Measurements from ENCODE around the gene RANBP1. TPM values are rescaled to one million over a fixed set of nuclear protein-coding genes. Genes with fewer than 3 reads are reported as not detected.

Gene RANBP1
- total and polyA plus RNA-seq, 2 donors (not counting 1 experiment from before 2014, with no cell fraction given): 67.0 to 77.6 TPM

- no peak overlapping the region for H3K9ac ChIP-seq (ENCODE audit: low read length)
These were observed 32.6 kb upstream of the RANBP1 start for GRCh38 chr22:20083157-20083890.

More at GRCh38 chr22:20083157-20083890, 32.6 kb upstream of the RANBP1 start:
- ATAC-seq (ENCODE audit: low read depth): no peak
- ChIA-PET CTCF (no interaction called here), POLR2A (no interaction called here)
- 94% methylated on average over 8 of the region's 10 CpGs for WGBS (ENCODE audit: insufficient coverage)
- H4K20me1 ChIP-seq (ENCODE audit: control insufficient read depth, insufficient read depth, low read length, poor library complexity, severe bottlenecking): peaks cover 26% of the 10 kb centered on the region
- Mint-ChIP-seq H3K27me3 (no peaks in the 10 kb centered on the region), H3K27ac (no peak overlapping the region), H3K4me3 (peak overlapping the region; percentile 12), H3K4me1 (peaks cover 37% of the 10 kb centered on the region), H3K9me3 (ENCODE audit: insufficient read depth) (no peaks in the 10 kb centered on the region)
- H3K4me3 ChIP-seq (ENCODE audit: control extremely low read depth in 1 of 5, extremely low read depth in 1 of 5, insufficient read depth in 1 of 5, low read depth in 2 of 5, low read length in 4 of 5): no peak overlapping the region
- H3K27ac ChIP-seq (ENCODE audit: low read length in 2 of 2): no peak overlapping the region
- TF ChIP-seq EZH2 (IDR thresholded peaks at IDR 0.05; ENCODE audit: borderline replicate concordance, insufficient read depth, low read depth, low read length, poor library complexity, severe bottlenecking) (no peak), CTCF (IDR thresholded peaks at IDR 0.05) (no peak)
- peaks cover 60% of the 10 kb centered on the region for H3K79me2 ChIP-seq (ENCODE audit: control insufficient read depth, insufficient read depth, low read length)
- no peak overlapping the region for H2AFZ ChIP-seq (ENCODE audit: insufficient read depth, low read depth, low read length, poor library complexity, severe bottlenecking)
- H3K9me3 ChIP-seq (ENCODE audit: control extremely low read depth in 1 of 3, control insufficient read depth in 2 of 3, insufficient read depth in 1 of 3, low read length in 2 of 3): no peaks in the 10 kb centered on the region
- no peaks in the 10 kb centered on the region for H3K27me3 ChIP-seq (replicated peaks in 1 of 4; ENCODE audit: control extremely low read depth in 1 of 4, control insufficient read depth in 3 of 4, insufficient read depth in 4 of 4, low read length in 3 of 4)
- H3K4me2 ChIP-seq (replicated peaks; ENCODE audit: low read depth, low read length, poor library complexity, severe bottlenecking): no peak overlapping the region
- peaks cover 3 to 23% of the 10 kb centered on the region in 2 experiments for H3K36me3 ChIP-seq (replicated peaks in 1 of 2; ENCODE audit: control extremely low read depth in 1 of 2, control insufficient read depth in 1 of 2, extremely low read depth in 1 of 2, insufficient read depth in 2 of 2, low read length in 1 of 2)
- DNase-seq: no peak
- intact Hi-C loops (cut with micrococcal nuclease): loop anchor here (10.0 kb wide), 1 partner anchor 229 kb away; the partner anchor contains the start of genes GNB1L and RTL10
- H3K4me1 ChIP-seq (ENCODE audit: control insufficient read depth in 2 of 2, insufficient read depth in 2 of 2, low read length in 2 of 2): peaks cover 9 to 21% of the 10 kb centered on the region in 2 donors
